Suprapubic skin (tissue), 4 donors: ENCODE results near the gene NDST3.

Source experiments
- CTCF ChIP-seq, 2 donors: fragments of 200-600 bp in 1 of 2; fragments of 450-650 bp in 1 of 2; sonication (generic) in 1 of 2; IDR thresholded peaks; one replicate each; pipeline ENCODE4 v1.5.1; 2016 to 2019; ENCODE audit warnings: antibody characterized with exemption in 2 of 2, mild to moderate bottlenecking in 1 of 2, moderate library complexity in 1 of 2
- EP300 ChIP-seq: sonication (generic); formaldehyde crosslinking; IDR thresholded peaks from one replicate; pipeline ENCODE4 v1.6.1; 2017; ENCODE audit warnings: antibody characterized with exemption
- POLR2A ChIP-seq, 2 donors: fragments of 450-650 bp; IDR thresholded peaks; one replicate each; pipeline ENCODE4 v1.6.1; 2017; ENCODE audit warnings: antibody characterized with exemption in 2 of 2, mild to moderate bottlenecking in 2 of 2, moderate library complexity in 2 of 2
- POLR2AphosphoS5 ChIP-seq, 3 donors: sonication (generic); formaldehyde crosslinking; IDR thresholded peaks; one replicate each; pipeline ENCODE4 v1.6.1; 2017; ENCODE audit warnings: antibody characterized with exemption in 3 of 3

DNA sequence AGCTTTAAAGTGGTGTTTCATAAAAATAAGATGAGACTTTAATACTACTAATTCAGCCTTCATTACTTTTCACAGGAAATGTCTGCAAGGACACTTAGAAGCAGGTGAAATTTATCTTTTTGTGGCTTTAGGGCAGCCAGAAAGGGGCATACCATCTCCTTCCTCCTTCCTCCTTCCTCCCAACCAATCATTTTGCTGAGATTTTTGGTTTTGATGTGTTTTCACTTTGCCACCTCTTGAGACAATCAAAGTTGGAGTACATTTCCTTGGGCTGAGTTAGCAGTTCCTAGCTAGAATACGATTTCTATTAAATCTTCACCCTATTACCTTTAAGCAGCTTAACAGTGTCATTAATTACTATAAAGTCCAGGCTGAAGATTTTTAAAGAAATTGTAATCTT lies 5.1 kb upstream of the NDST3 start:
- no peak for TF ChIP-seq CTCF (IDR thresholded peaks at IDR 0.05)
- TF ChIP-seq POLR2A (IDR thresholded peaks at IDR 0.05): no peak
- TF ChIP-seq POLR2AphosphoS5 (IDR thresholded peaks at IDR 0.05): no peak
- TF ChIP-seq EP300: no peak
